ENCODE results near the gene IL20RA.

IL20RA gene

DNA sequence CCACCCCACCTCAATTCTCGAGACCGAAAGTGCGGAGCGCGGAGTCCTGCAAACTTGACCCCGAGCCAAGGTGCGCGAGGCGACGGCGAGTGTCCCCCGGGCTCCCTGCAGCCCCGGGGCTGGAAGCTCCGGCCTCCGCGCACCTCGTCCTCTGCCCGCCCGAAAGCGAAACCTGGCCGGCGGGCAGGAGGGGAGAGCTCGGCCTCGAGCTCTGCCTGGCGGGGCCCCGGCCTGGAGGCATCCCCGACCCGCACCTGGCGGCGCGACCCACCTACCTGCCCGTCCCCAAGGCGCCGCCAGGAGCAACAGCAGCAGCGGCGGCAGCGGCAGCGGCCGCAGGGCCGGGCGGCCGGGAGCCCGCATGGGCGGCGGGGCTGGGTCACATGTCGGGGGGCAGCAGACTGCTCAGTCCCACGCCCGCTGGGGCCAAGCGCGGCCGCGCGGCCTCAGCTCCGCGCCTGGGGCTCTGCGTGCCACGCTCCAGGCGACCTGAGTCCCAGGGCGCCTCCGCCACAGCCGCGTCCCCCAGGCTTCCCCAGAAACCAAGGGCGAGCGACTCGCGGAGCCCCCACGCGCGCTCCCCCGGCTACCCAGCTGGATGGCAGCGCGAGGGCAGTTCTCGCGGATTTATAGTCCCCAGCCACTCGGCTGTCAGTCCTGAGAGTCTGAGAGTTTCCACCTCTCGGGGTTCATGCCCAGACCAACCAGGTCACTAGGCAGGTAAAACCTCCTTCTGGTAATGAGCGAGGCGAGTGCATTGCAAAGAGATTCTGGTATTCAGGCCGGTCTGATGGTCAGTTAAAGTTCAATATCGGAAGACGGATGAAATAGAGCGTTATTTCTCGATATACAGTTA lies at the start of gene IL20RA:
IL20RA (minus strand) TSS at position 600 of the 856 bp plus-strand sequence; CDS start at position 363, 237 bp downstream.
- in situ Hi-C loops (cut with MboI; ENCODE audit: low sequenced_read_pairs, unreplicated experiment) = no loop called here
- TF ChIP-seq, protein P1, sequence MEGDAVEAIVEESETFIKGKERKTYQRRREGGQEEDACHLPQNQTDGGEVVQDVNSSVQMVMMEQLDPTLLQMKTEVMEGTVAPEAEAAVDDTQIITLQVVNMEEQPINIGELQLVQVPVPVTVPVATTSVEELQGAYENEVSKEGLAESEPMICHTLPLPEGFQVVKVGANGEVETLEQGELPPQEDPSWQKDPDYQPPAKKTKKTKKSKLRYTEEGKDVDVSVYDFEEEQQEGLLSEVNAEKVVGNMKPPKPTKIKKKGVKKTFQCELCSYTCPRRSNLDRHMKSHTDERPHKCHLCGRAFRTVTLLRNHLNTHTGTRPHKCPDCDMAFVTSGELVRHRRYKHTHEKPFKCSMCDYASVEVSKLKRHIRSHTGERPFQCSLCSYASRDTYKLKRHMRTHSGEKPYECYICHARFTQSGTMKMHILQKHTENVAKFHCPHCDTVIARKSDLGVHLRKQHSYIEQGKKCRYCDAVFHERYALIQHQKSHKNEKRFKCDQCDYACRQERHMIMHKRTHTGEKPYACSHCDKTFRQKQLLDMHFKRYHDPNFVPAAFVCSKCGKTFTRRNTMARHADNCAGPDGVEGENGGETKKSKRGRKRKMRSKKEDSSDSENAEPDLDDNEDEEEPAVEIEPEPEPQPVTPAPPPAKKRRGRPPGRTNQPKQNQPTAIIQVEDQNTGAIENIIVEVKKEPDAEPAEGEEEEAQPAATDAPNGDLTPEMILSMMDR (IDR thresholded peaks at IDR 0.05; ENCODE audit: borderline replicate concordance, control extremely low read depth, extremely low read depth, insufficient read depth, missing control alignments) = no peak
- peak; percentile 71 for DNase-seq (ENCODE audit: low spot score)

- in situ Hi-C loops (cut with MboI; ENCODE audit: low sequenced_read_pairs, unreplicated experiment) = loop anchor here (5.0 kb wide), 1 partner anchor 219 kb away; no protein-coding TSS in a partner anchor
- no peak for DNase-seq (ENCODE audit: low spot score)
- TF ChIP-seq, protein P1 (IDR thresholded peaks at IDR 0.05; ENCODE audit: borderline replicate concordance, control extremely low read depth, extremely low read depth, insufficient read depth, missing control alignments) = no peak
These were observed 48.7 kb upstream of the IL20RA start for GRCh38 chr6:137093183-137094069.

- TF ChIP-seq, protein P1 (IDR thresholded peaks at IDR 0.05; ENCODE audit: borderline replicate concordance, control extremely low read depth, extremely low read depth, insufficient read depth, missing control alignments) = no peak
- in situ Hi-C loops (cut with MboI; ENCODE audit: low sequenced_read_pairs, unreplicated experiment) = loop anchor here (5.0 kb wide), 1 partner anchor 220 kb away; no protein-coding TSS in a partner anchor
- DNase-seq (ENCODE audit: low spot score) = no peak
These were observed 47.3 kb upstream of the IL20RA start for GRCh38 chr6:137092018-137092417.

DNA sequence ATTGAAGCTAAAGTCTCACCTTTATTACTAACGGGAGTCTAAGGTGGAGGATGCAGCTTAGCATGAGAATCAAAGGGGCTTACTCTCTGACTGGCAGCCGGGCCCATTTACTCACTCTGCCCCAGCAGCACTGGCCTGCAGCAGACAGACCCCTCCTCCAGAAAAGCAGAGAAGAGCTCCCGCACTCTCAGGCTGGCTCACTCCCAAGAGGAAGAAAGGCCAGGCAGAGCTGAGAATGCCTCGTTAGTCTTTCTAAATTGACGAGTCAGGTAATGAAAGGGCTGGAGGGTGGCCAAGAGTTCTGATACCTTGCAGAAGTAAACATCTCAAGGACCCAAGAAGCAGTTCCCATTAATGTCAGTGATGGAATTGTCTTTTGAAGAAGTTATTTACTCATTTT lies 44.5 kb upstream of the IL20RA start:
- TF ChIP-seq, protein P1 (IDR thresholded peaks at IDR 0.05; ENCODE audit: borderline replicate concordance, control extremely low read depth, extremely low read depth, insufficient read depth, missing control alignments) = no peak
- in situ Hi-C loops (cut with MboI; ENCODE audit: low sequenced_read_pairs, unreplicated experiment) = loop anchor here (10.0 kb wide), 1 partner anchor 555 kb away; no protein-coding TSS in a partner anchor

GRCh38 chr6:137087902-137088301 lies 43.1 kb upstream of the IL20RA start:
- TF ChIP-seq, protein P1 (IDR thresholded peaks at IDR 0.05; ENCODE audit: borderline replicate concordance, control extremely low read depth, extremely low read depth, insufficient read depth, missing control alignments) = no peak
- in situ Hi-C loops (cut with MboI; ENCODE audit: low sequenced_read_pairs, unreplicated experiment) = loop anchor here (10.0 kb wide), 1 partner anchor 557 kb away; no protein-coding TSS in a partner anchor
- no peak for DNase-seq (ENCODE audit: low spot score)

More for the DNA sequence above, 44.5 kb upstream of the IL20RA start:
- no peak for DNase-seq (ENCODE audit: low spot score)

- DNase-seq (ENCODE audit: low spot score) = no peak
- TF ChIP-seq, protein P1 (IDR thresholded peaks at IDR 0.05; ENCODE audit: borderline replicate concordance, control extremely low read depth, extremely low read depth, insufficient read depth, missing control alignments) = no peak
- in situ Hi-C loops (cut with MboI; ENCODE audit: low sequenced_read_pairs, unreplicated experiment) = loop anchor here (10.0 kb wide), 1 partner anchor 559 kb away; no protein-coding TSS in a partner anchor
These were observed 41.3 kb upstream of the IL20RA start for GRCh38 chr6:137086031-137086430.

Measured in GM13976 (cell line).